Measurements from ENCODE around the gene NTN1.

The NTN1 gene

GRCh38 chr17:9266031-9266680 is 244.8 kb downstream of the NTN1 start:
- in situ Hi-C loops (cut with MboI; ENCODE audit: low sequenced_read_pairs), result no loop called here

GRCh38 chr17:9266697-9267117 is 245.4 kb downstream of the NTN1 start:
- in situ Hi-C loops (cut with MboI; ENCODE audit: low sequenced_read_pairs), result no loop called here

- in situ Hi-C loops (cut with MboI; ENCODE audit: low sequenced_read_pairs), result no loop called here
Measured at GRCh38 chr17:9268546-9268945, 247.2 kb downstream of the NTN1 start.

GRCh38 chr17:9269350-9270035 is 248.2 kb downstream of the NTN1 start:
- in situ Hi-C loops (cut with MboI; ENCODE audit: low sequenced_read_pairs), result no loop called here

GRCh38 chr17:9270921-9271320 is 249.6 kb downstream of the NTN1 start:
- in situ Hi-C loops (cut with MboI; ENCODE audit: low sequenced_read_pairs), result no loop called here

GRCh38 chr17:9271989-9272388 is 250.7 kb downstream of the NTN1 start:
- in situ Hi-C loops (cut with MboI; ENCODE audit: low sequenced_read_pairs), result no loop called here

- in situ Hi-C loops (cut with MboI; ENCODE audit: low sequenced_read_pairs), result no loop called here
Measured at GRCh38 chr17:9272501-9273200, 251.3 kb downstream of the NTN1 start.

GRCh38 chr17:9273428-9274391 is 252.4 kb downstream of the NTN1 start:
- in situ Hi-C loops (cut with MboI; ENCODE audit: low sequenced_read_pairs), result no loop called here

GRCh38 chr17:9274973-9275372 is 253.7 kb downstream of the NTN1 start:
- in situ Hi-C loops (cut with MboI; ENCODE audit: low sequenced_read_pairs), result no loop called here

- in situ Hi-C loops (cut with MboI; ENCODE audit: low sequenced_read_pairs), result no loop called here
Measured at GRCh38 chr17:9279893-9280292, 258.6 kb downstream of the NTN1 start.

GRCh38 chr17:9283909-9284308 is 262.6 kb downstream of the NTN1 start:
- in situ Hi-C loops (cut with MboI; ENCODE audit: low sequenced_read_pairs), result no loop called here

GRCh38 chr17:9284884-9285283 is 263.6 kb downstream of the NTN1 start:
- in situ Hi-C loops (cut with MboI; ENCODE audit: low sequenced_read_pairs), result no loop called here

- in situ Hi-C loops (cut with MboI; ENCODE audit: low sequenced_read_pairs), result no loop called here
Measured at GRCh38 chr17:9285602-9286427, 264.5 kb downstream of the NTN1 start.

GRCh38 chr17:9286434-9286833 is 265.1 kb downstream of the NTN1 start:
- in situ Hi-C loops (cut with MboI; ENCODE audit: low sequenced_read_pairs), result no loop called here

GRCh38 chr17:9287306-9287705 is 266.0 kb downstream of the NTN1 start:
- in situ Hi-C loops (cut with MboI; ENCODE audit: low sequenced_read_pairs), result no loop called here

GRCh38 chr17:9290226-9290613 is 268.9 kb downstream of the NTN1 start:
- in situ Hi-C loops (cut with MboI; ENCODE audit: low sequenced_read_pairs), result no loop called here

GRCh38 chr17:9291912-9292560 is 270.7 kb downstream of the NTN1 start:
- in situ Hi-C loops (cut with MboI; ENCODE audit: low sequenced_read_pairs), result no loop called here

GRCh38 chr17:9292561-9292941 is 271.2 kb downstream of the NTN1 start:
- in situ Hi-C loops (cut with MboI; ENCODE audit: low sequenced_read_pairs), result no loop called here

Measured in HL-60/S4 treated with phorbol 12-myristate 13-acetate at 8.2 ng/mL for 4 days and 3 days (cell line).